HuH-7 (cell line): ENCODE results near the gene TBX19.
A peak's percentile ranks its signal among the peaks of the same experiment; 100 is the strongest.
"Not testable (repeated sequence)": the region's sequence is repeated elsewhere in the genome, so short reads cannot be mapped to it uniquely, and the experiment has no call there.

ENCODE experiments used
- DNase-seq: peaks from one replicate; pipeline ENCODE4 v3.0.0; 2011; ENCODE audit warnings: low spot score

The TBX19 gene

GRCh38 chr1:168320800-168321450, 40.2 kb downstream of the TBX19 start:
- no peak for DNase-seq

- DNase-seq: no peak
Measured at GRCh38 chr1:168321945-168322344, 41.3 kb downstream of the TBX19 start.

DNA sequence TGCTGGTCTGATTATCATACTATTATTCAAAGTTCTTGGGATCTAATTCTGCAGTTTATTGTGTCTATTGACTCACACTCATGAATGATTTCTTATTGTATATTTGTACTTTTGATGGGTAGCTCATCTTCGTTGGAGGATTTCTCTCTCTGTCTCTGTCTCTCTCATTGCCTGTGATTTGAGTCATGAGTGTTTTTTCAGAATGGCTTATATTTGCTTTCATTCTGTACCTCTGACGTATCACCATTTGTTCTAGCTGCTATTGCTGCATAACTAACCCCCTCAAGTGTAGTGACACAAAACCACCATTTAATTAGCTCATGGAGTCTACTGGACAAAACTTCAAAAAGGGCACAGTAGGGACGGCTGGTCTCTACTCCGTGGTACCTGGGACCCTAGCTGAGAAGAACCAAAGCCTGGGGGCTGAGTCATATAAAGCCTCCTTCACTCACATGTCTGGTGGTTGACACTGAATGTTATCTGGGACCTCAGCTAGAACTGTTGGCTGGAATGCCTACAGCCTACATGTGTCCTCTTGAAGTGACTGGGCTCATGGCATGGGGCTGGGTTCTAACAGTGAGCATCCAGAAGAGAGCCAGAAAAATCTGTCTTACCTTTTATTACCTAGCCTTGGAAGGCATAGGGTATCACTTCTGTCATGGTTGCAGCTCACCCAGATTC, 44.2 kb downstream of the TBX19 start:
- no peak for DNase-seq

GRCh38 chr1:168328731-168329364, 48.2 kb downstream of the TBX19 start:
- no peak for DNase-seq

- DNase-seq: no peak
Measured at GRCh38 chr1:168330285-168330684, 49.6 kb downstream of the TBX19 start.

GRCh38 chr1:168331569-168331968, 50.9 kb downstream of the TBX19 start:
- DNase-seq: no peak

- no peak for DNase-seq
Measured at GRCh38 chr1:168333562-168334276, 53.0 kb downstream of the TBX19 start.

DNA sequence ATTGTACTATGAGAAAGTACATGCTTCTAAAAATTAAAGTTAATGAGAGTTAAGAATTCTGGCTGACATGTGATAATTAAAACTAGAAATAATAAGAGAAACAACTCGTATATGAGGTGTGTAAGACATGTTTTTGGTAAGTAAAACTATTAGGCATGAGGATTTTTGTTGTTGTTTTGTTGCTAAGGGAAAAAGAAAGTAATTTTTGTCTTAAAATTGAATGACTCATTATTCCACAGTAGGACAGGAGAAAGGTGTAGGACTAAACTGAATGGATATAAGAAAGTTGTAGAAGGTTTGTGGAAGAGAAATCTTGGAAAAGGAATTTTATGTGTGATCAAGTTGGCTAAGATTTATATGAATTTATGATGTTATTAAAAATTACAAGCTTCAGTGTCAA, 54.8 kb downstream of the TBX19 start:
- DNase-seq: no peak

DNA sequence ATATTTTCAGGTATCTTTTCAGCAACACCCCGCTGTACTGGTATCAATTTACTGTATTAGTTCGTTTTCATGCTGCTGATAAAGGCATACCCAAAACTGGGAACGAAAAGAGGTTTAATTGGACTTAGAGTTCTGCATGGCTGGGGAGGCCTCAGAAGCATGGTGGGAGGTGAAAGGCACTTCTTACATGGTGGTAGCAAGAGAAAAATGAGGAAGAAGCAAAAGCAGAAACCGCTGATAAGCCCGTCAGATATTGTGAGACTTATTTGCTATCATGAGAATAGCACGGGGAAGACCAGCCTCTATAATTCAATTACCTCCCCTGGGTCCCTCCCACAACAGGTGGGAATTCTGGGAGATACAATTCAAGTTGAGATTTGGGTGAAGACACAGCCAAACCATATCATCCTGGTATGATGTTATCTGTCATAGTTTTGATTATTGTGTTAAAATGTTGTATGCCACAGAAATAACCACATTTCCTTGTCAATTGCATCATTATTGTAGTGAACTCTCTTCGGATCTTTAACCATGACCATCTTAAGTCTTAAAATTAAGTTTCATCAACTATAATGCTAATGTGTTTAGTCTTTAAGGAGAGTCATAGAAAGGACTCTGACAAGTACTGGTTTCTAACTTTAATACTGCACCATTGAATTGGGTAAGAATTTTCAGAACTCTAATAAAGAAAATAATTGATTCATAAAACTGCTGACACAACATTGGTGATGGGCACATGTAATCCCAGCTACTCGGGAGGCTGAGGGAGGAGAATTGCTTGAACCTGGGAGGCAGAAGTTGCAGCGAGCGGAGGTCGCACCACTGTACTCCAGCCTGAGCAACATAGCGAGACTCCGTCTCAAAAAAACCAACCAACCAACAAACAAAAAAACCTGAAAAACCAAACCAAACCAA, 58.2 kb downstream of the TBX19 start:
- no peak for DNase-seq

DNA sequence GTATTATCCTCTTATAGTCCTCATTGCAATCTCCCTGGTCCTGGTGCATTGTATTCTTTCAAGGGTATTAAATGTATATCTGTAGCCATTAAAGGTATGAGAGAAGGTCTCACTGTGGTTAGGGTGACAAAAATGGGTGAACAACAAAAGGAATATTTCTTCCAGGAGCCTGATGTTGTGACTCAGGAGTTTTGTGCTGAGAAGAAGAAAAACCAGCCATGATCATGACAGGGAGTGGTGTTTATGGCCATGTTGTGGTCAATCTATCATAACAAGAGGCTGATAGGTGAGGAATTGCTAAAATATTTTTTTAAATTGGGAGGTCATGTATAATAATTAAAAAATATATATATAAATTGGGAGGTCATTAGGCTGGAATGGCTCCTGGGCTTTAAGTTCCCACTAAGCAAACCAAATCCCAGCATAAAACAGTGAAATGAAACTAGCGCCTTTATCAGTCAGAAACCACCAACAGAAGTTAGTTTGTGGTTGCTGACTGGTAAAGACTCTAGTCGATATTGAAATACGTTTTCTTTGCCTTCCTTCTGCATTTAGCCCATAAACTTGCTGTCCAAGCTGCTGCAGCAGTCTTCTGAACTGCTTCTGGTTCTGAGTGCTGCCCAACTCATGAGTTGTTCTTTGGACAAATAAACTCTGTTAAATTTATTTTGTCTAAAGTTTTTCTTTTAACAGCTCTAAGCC, 60.3 kb downstream of the TBX19 start:
- DNase-seq: no peak

- DNase-seq: no peak
Measured at GRCh38 chr1:168341483-168341975, 60.9 kb downstream of the TBX19 start.

DNA sequence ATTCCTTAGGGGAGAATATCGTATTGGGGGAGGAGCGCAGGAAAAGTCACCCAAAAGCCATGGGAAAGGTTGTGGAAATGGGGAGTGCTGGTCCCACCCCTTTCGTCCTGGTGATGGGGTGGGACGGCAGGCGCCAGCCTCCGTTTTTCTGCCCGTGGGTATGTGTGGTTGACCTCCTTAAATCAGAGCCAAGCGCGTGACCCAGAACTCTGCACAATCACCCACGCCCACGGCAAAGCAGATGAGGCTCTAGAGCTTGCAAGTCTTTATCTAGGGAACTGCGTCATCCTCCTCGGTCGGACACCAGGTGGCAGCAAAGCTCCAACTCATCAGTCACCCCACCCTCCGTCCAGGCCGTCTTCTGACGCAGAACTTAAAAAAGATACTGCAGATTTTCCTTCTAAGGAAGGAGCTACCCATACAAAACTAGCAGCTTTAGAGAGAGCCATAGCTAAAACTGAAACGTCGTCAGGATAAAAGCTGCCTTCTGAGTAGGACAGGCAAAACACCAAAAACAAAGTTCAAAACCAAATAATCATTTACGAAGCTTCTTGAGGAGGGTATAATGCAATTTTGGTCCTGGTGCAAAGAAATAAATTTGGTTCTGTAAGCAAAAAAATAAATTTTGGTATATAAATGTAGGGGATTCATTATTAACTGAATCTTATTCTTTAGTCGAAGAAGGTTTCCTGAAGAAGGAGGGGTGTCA, 62.0 kb downstream of the TBX19 start:
- DNase-seq: peak; percentile 50

DNA sequence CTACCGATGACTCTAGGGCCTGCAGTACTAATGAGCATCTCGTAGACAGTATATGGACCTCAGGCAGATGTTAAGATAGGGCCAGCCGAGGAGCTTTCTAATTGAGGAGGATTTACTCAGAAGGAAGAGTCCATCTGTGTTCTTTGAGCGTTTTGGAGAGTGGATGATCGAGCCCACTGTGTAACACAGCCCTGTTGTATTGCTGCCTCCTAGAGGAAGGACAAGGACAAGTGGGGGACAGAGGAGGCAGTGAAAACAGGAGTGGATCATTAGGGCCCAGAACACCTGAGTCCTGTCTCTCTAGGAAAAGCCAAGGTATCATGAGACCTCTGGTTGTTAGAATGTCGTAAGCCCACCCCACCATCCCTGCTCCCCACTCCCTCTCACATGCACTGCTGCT, 62.9 kb downstream of the TBX19 start:
- no peak for DNase-seq

GRCh38 chr1:168344517-168344916, 63.8 kb downstream of the TBX19 start:
- no peak for DNase-seq

DNA sequence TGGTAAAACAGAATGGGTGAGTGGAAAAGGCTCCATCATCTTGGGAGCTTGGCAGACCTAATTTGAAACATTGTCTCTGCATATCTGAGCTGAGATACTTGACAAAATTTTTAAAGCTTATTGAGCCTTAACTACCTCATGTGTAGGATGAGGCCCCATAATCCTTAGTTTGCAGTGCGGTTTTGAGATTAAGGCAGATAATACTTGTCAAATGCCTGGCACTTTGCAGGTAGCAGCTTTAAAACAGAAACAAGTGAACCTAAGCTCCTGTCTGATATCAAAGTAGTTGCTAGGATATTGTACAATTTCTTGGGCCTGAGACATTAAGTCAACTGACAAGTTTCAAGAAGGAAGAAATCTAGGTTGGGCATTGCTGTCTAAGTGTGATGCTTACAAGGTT, 65.3 kb downstream of the TBX19 start:
- no peak for DNase-seq

DNA sequence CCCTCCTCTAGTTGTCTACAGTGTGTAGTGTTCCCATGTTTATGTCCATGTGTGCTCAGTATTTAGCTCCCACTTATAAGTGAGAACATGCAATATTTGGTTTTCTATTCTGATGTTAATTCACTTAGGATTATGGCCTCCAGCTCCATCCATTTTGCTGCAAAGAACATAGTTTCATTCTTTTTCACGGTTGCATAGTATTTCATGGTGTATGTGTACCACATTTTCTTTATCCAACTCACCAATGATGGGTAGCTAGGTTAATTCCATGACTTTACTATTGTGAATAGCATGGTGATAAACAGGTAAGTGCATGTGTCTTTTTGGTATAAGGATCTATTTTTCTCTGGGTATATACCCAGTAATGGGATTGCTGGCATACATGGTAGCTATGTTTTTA, 67.0 kb downstream of the TBX19 start:
- DNase-seq: no peak

- DNase-seq: no peak
Measured at GRCh38 chr1:168348146-168348709, 67.6 kb downstream of the TBX19 start.

DNA sequence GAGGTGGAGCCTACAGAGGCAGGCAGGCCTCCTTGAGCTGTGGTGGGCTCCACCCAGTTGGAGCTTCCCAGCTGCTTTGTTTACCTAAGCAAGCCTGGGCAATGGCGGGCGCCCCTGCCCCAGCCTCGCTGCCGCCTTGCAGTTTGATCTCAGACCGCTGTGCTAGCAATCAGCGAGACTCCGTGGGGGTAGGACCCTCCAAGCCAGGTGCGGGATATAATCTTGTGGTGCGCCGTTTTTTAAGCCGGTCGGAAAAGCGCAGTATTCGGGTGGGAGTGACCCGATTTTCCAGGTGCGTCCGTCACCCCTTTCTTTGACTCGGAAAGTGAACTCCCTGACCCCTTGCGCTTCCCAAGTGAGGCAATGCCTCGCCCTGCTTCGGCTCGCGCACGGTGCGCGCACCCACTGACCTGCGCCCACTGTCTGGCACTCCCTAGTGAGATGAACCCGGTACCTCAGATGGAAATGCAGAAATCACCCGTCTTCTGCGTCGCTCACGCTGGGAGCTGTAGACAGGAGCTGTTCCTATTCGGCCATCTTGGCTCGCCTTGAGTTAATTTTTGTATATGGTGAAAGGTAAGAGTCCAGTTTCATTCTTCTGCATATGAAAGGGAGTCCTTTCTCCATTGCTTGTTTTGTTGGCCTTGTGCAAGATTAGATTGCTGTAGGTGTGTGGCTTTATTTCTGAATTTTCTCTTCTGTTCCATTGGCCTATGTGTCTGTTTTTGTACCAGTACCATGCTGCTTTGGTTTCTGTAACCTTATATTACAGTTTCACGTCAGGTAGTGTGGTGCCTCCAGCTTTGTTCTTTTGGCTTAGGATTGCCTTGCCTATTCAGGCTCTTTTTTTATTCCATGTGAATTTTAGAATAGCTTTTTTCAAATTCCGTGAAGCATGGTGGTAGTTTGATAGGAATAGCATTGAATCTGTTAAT, 73.9 kb downstream of the TBX19 start:
- not testable (repeated sequence) for DNase-seq
